ENCODE results near the gene CERK.

GRCh38 chr22:46666577-46667244 lies 71.3 kb downstream of the CERK start:
- TF ChIP-seq CTCF (IDR thresholded peaks at IDR 0.05) (no peak), POLR2AphosphoS5 (IDR thresholded peaks at IDR 0.05) (no peak)
